ENCODE measurements around the gene VEZF1. TPM values are rescaled to one million over a fixed set of nuclear protein-coding genes. Genes with fewer than 3 reads are reported as not detected.
A peak's percentile ranks its signal among the peaks of the same experiment; 100 is the strongest.

VEZF1 gene
- total RNA-seq, 2 donors from 2014 or later = 50.3 to 59.3 TPM

- Histone ChIP-seq H3K36me3 (ENCODE audit: control insufficient read depth, insufficient read depth, low read length) (peaks cover 38% of the 10 kb centered on the region), H3K4me1 (ENCODE audit: control insufficient read depth, insufficient read depth, low read length) (peaks cover 13% of the 10 kb centered on the region), H3K27ac (ENCODE audit: low read depth, low read length) (peak within 1 kb of the TSS; percentile 95), H3K27me3 (ENCODE audit: control insufficient read depth, insufficient read depth, low read length, poor library complexity, severe bottlenecking) (no peaks in the 10 kb centered on the region), H3K9ac (ENCODE audit: extremely low read depth, low read length, poor library complexity, severe bottlenecking) (peak within 1 kb of the TSS; percentile 98), H3K9me3 (ENCODE audit: control insufficient read depth, low read length) (no peaks in the 10 kb centered on the region), H3K4me3 (ENCODE audit: low read length) (peak within 1 kb of the TSS; percentile 96)
- peak; percentile 100 for DNase-seq
- 0% methylated on average over 70 to 86 of the region's 86 CpGs for WGBS, 2 experiments (ENCODE audit: insufficient coverage in 1 of 2, insufficient read length in 1 of 2)
- TF ChIP-seq CTCF (conservative IDR thresholded peaks at IDR 0.05) = no peak
- Mint-ChIP-seq H3K27me3 (ENCODE audit: insufficient read depth) (no peaks in the 10 kb centered on the region), H3K4me3 (peak within 1 kb of the TSS; percentile 100), H3K27ac (peak within 1 kb of the TSS; percentile 100), H3K4me1 (peaks cover 43% of the 10 kb centered on the region), H3K9me3 (no peaks in the 10 kb centered on the region), H3K36me3 (ENCODE audit: low read depth) (peaks cover 49% of the 10 kb centered on the region)
Observed at GRCh38 chr17:58006924-58007780, 19.1 kb upstream of the VEZF1 start, which contains the start of gene SRSF1. Gene SRSF1, minus strand, starts transcription at chr17:58007246. Its CDS starts 109 bp downstream, at chr17:58007137.

DNA sequence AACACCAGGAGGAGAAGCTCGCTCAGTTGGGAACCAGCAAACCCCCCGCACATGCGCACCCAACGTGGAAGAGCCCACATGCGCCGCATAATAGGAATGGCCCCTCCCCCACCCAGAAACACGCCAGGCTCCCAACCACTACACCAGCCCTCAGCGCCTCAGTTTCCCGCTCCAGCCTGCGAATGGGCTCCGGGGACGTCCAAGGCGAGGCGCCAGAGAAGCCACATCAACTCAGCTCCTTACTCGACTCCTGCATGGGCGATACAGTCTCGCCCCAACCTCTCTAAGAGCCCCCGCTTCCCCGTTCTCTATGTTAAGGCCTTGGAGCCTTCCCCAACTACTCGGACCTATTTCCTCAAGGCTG, 18.5 kb upstream of the VEZF1 start:
- Mint-ChIP-seq H3K9me3 (no peaks in the 10 kb centered on the region), H3K27ac (peak overlapping the region; percentile 100), H3K4me1 (peaks cover 43% of the 10 kb centered on the region), H3K4me3 (peak overlapping the region; percentile 100), H3K27me3 (ENCODE audit: insufficient read depth) (no peaks in the 10 kb centered on the region), H3K36me3 (ENCODE audit: low read depth) (peaks cover 52% of the 10 kb centered on the region)
- Histone ChIP-seq H3K9me3 (ENCODE audit: control insufficient read depth, low read length) (no peaks in the 10 kb centered on the region), H3K27me3 (ENCODE audit: control insufficient read depth, insufficient read depth, low read length, poor library complexity, severe bottlenecking) (no peaks in the 10 kb centered on the region), H3K4me3 (ENCODE audit: low read length) (peak overlapping the region; percentile 96), H3K27ac (ENCODE audit: low read depth, low read length) (peak overlapping the region; percentile 95), H3K9ac (ENCODE audit: extremely low read depth, low read length, poor library complexity, severe bottlenecking) (peak overlapping the region; percentile 98), H3K36me3 (ENCODE audit: control insufficient read depth, insufficient read depth, low read length) (peaks cover 45% of the 10 kb centered on the region), H3K4me1 (ENCODE audit: control insufficient read depth, insufficient read depth, low read length) (peaks cover 13% of the 10 kb centered on the region)
- 0% methylated on average over 1 to 20 of the region's 20 CpGs for WGBS, 2 experiments (ENCODE audit: insufficient coverage in 1 of 2, insufficient read length in 1 of 2)
- TF ChIP-seq CTCF (conservative IDR thresholded peaks at IDR 0.05) = no peak
- DNase-seq = peak; percentile 83

GRCh38 chr17:58005728-58006559, 17.9 kb upstream of the VEZF1 start:
- H3K27me3 ChIP-seq (ENCODE audit: control insufficient read depth, insufficient read depth, low read length, poor library complexity, severe bottlenecking) = no peaks in the 10 kb centered on the region
- peaks cover 13% of the 10 kb centered on the region for H3K4me1 ChIP-seq (ENCODE audit: control insufficient read depth, insufficient read depth, low read length)
- Mint-ChIP-seq H3K27me3 (ENCODE audit: insufficient read depth) (no peaks in the 10 kb centered on the region), H3K27ac (peak overlapping the region; percentile 100), H3K4me3 (peak overlapping the region; percentile 100), H3K9me3 (no peaks in the 10 kb centered on the region), H3K36me3 (ENCODE audit: low read depth) (peaks cover 54% of the 10 kb centered on the region), H3K4me1 (peaks cover 40% of the 10 kb centered on the region)
- peaks cover 51% of the 10 kb centered on the region for H3K36me3 ChIP-seq (ENCODE audit: control insufficient read depth, insufficient read depth, low read length)
- no peak overlapping the region for H3K27ac ChIP-seq (ENCODE audit: low read depth, low read length)
- WGBS, 2 experiments (ENCODE audit: insufficient coverage in 1 of 2, insufficient read length in 1 of 2) = 5% methylated on average over 25 to 36 of the region's 36 CpGs
- peak overlapping the region; percentile 96 for H3K4me3 ChIP-seq (ENCODE audit: low read length)
- no peaks in the 10 kb centered on the region for H3K9me3 ChIP-seq (ENCODE audit: control insufficient read depth, low read length)
- peak overlapping the region; percentile 98 for H3K9ac ChIP-seq (ENCODE audit: extremely low read depth, low read length, poor library complexity, severe bottlenecking)
- TF ChIP-seq CTCF (conservative IDR thresholded peaks at IDR 0.05) = no peak
- no peak for DNase-seq

All from endodermal cell (in vitro differentiated cells).